HG02763 (cell line): ENCODE data around the gene GGN.

ENCODE experiments used
- ATAC-seq: cut with Tn5 transposase; IDR thresholded peaks from one replicate; pipeline ENCODE4 v1.9.1; 2021; ENCODE audit warnings: mild to moderate bottlenecking, moderate library complexity; ENCODE audit not compliant: unreplicated experiment

The GGN gene

GRCh38 chr19:38388349-38389100, 691 bp upstream of the GGN start, which contains the start of gene SPRED3:
SPRED3 (plus strand) TSS chr19:38388697; CDS start chr19:38390303, 1,606 bp downstream.
- ATAC-seq: no peak

- no peak for ATAC-seq
These were observed 774 bp downstream of the GGN start for GRCh38 chr19:38386971-38387549.

GRCh38 chr19:38386300-38386970, 1.4 kb downstream of the GGN start:
- no peak for ATAC-seq

GRCh38 chr19:38385804-38386257, 2.0 kb downstream of the GGN start:
- ATAC-seq: no peak

GRCh38 chr19:38385057-38385803, 2.6 kb downstream of the GGN start:
- no peak for ATAC-seq

- ATAC-seq: no peak
These were observed 3.4 kb downstream of the GGN start for GRCh38 chr19:38384209-38385027.

- no peak for ATAC-seq
These were observed 4.1 kb downstream of the GGN start for GRCh38 chr19:38383743-38384142.

GRCh38 chr19:38383184-38383583, 4.7 kb downstream of the GGN start:
- no peak for ATAC-seq

- ATAC-seq: no peak
These were observed 6.7 kb downstream of the GGN start for GRCh38 chr19:38381138-38381537.

- ATAC-seq: no peak
These were observed 9.0 kb downstream of the GGN start for GRCh38 chr19:38378866-38379265.

- ATAC-seq: no peak
These were observed 10.8 kb downstream of the GGN start for GRCh38 chr19:38377052-38377451.

GRCh38 chr19:38376576-38376975, 11.3 kb downstream of the GGN start:
- no peak for ATAC-seq

GRCh38 chr19:38375748-38376147, 12.1 kb downstream of the GGN start:
- ATAC-seq: no peak

GRCh38 chr19:38375098-38375493, 12.7 kb downstream of the GGN start:
- no peak for ATAC-seq

- peak; percentile 93 for ATAC-seq
These were observed 13.3 kb downstream of the GGN start, which contains the start of gene PSMD8 for GRCh38 chr19:38374332-38375097. PSMD8 (plus strand) TSS chr19:38374571; CDS start chr19:38374602, 31 bp downstream.

- no peak for ATAC-seq
These were observed 13.9 kb downstream of the GGN start for GRCh38 chr19:38373907-38374331.

- no peak for ATAC-seq
These were observed 16.8 kb downstream of the GGN start for GRCh38 chr19:38371081-38371480.

- ATAC-seq: no peak
These were observed 17.5 kb downstream of the GGN start for GRCh38 chr19:38370299-38370698.

- ATAC-seq: no peak
These were observed 18.2 kb downstream of the GGN start for GRCh38 chr19:38369584-38369983.
